Neural progenitor cell (in vitro differentiated cells): ENCODE results near the gene EPHA10. TPM values are rescaled to one million over a fixed set of nuclear protein-coding genes. Genes with fewer than 3 reads are reported as not detected.
"Not testable (repeated sequence)": the region's sequence is repeated elsewhere in the genome, so short reads cannot be mapped to it uniquely, and the experiment has no call there.

Source experiments
- DNase-seq: peaks from one replicate; pipeline ENCODE4 v3.0.0-alpha.2; 2016; ENCODE audit warnings: low spot score
- H2AFZ ChIP-seq: fragments of 200-600 bp; sonication (generic); replicated peaks from 2 replicates; pipeline ENCODE4 v1.6.1; 2016; ENCODE audit warnings: antibody characterized with exemption
- H3F3A ChIP-seq: fragments of 200-600 bp; sonication (generic); 2 replicates; pipeline ENCODE4 v1.6.1; 2016; ENCODE audit warnings: antibody characterized with exemption, low read depth
- H3K27ac ChIP-seq: fragments of 200-600 bp; sonication (generic); 2 replicates; pipeline ENCODE4 v1.5.1; 2016; ENCODE audit warnings: mild to moderate bottlenecking
- H3K27me3 ChIP-seq: fragments of 200-600 bp; sonication (generic); 2 replicates; pipeline ENCODE4 v1.6.1; 2016; ENCODE audit warnings: mild to moderate bottlenecking, moderate library complexity
- H3K36me3 ChIP-seq: fragments of 200-600 bp; sonication (generic); 2 replicates; pipeline ENCODE4 v1.5.1; 2016
- H3K4me1 ChIP-seq: fragments of 200-600 bp; sonication (generic); 2 replicates; pipeline ENCODE4 v1.6.1; 2016; ENCODE audit warnings: mixed run types
- H3K4me2 ChIP-seq: fragments of 200-600 bp; sonication (generic); 2 replicates; pipeline ENCODE4 v1.6.1; 2016
- H3K4me3 ChIP-seq: fragments of 200-600 bp; sonication (generic); 2 replicates; pipeline ENCODE4 v1.5.1; 2016
- H3K79me2 ChIP-seq: fragments of 200-600 bp; sonication (generic); 2 replicates; pipeline ENCODE4 v1.6.1; 2016; ENCODE audit warnings: low read depth
- H3K9ac ChIP-seq: fragments of 200-600 bp; sonication (generic); 2 replicates; pipeline ENCODE4 v1.6.1; 2016
- H3K9me3 ChIP-seq: fragments of 200-600 bp; sonication (generic); 2 replicates; pipeline ENCODE4 v1.5.1; 2016; ENCODE audit warnings: low read depth
- H4K20me1 ChIP-seq: fragments of 200-600 bp; sonication (generic); 2 replicates; pipeline ENCODE4 v1.6.1; 2016; ENCODE audit warnings: low read depth
- H3K27ac Mint-ChIP-seq: 3 replicates; pipeline ENCODE4 v1.8.0; 2021; ENCODE audit warnings: mixed read lengths
- H3K27me3 Mint-ChIP-seq: 2 replicates; pipeline ENCODE4 v1.8.0; 2022; ENCODE audit warnings: low read depth, mild to moderate bottlenecking, inconsistent platforms, moderate library complexity, mixed read lengths; ENCODE audit not compliant: insufficient read depth
- H3K36me3 Mint-ChIP-seq: 3 replicates; pipeline ENCODE4 v1.8.0; 2021; ENCODE audit warnings: mixed read lengths
- H3K4me1 Mint-ChIP-seq: 3 replicates; pipeline ENCODE4 v1.8.0; 2021; ENCODE audit warnings: mixed read lengths
- H3K4me3 Mint-ChIP-seq: 3 replicates; pipeline ENCODE4 v1.8.0; 2021; ENCODE audit warnings: mild to moderate bottlenecking, moderate library complexity, mixed read lengths
- H3K9me3 Mint-ChIP-seq: 3 replicates; pipeline ENCODE4 v1.8.0; 2020; ENCODE audit warnings: mixed read lengths
- CTCF ChIP-seq: fragments of 200-600 bp; sonication (generic); IDR thresholded peaks from 2 replicates; pipeline ENCODE4 v1.5.1; 2017; ENCODE audit warnings: antibody characterized with exemption, mild to moderate bottlenecking
- EZH2 ChIP-seq: fragments of 200-600 bp; sonication (generic); IDR thresholded peaks from 2 replicates; pipeline ENCODE4 v1.6.1; 2017; ENCODE audit warnings: antibody characterized with exemption, mild to moderate bottlenecking, moderate library complexity
- EZH2phosphoT487 ChIP-seq: fragments of 200-600 bp; sonication (generic); IDR thresholded peaks from 2 replicates; pipeline ENCODE4 v1.6.1; 2017; ENCODE audit warnings: antibody characterized with exemption
- total RNA-seq: library from RNA; depleted of rRNA; stranded (reverse); fragments of >200 nt; gene quantifications from 2 replicates; pipeline ENCODE4 v1.2.3, GENCODE V29; 2015; ENCODE audit warnings: low replicate concordance

The EPHA10 gene
- total RNA-seq, 1 donor from 2014 or later = not detected

DNA sequence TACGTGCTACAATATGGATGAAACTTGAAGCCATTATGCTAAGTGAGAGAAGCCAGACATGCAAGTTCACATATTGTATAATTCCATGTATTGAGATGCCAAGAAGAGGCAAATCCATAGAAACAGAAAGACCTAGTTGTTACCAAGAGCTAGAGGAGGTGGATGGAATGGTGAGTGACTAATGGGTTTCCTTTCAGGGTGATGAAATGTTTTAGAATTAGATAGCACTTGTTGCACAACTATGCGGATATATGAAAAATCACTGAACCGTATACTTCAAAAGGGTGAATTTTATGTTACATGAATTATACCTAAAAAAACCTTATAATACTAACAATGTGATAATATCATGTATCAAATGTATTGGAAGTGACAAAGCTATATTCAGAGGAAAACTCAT lies 18.1 kb downstream of the EPHA10 start:
- Mint-ChIP-seq H3K27ac (no peak overlapping the region), H3K4me1 (peaks cover under 1% of the 10 kb centered on the region), H3K4me3 (no peak overlapping the region), H3K9me3 (peaks cover 3% of the 10 kb centered on the region), H3K36me3 (peaks cover under 1% of the 10 kb centered on the region), H3K27me3 (peaks cover 38% of the 10 kb centered on the region)
- H3F3A ChIP-seq = no peaks in the 10 kb centered on the region
- no peak overlapping the region for H2AFZ ChIP-seq
- TF ChIP-seq EZH2phosphoT487 = no peak
- TF ChIP-seq EZH2 = no peak
- no peaks in the 10 kb centered on the region for H3K9me3 ChIP-seq
- no peaks in the 10 kb centered on the region for H4K20me1 ChIP-seq
- H3K4me1 ChIP-seq = peaks cover 3% of the 10 kb centered on the region
- H3K27ac ChIP-seq = no peak overlapping the region
- no peak for DNase-seq
- H3K4me2 ChIP-seq = no peak overlapping the region
- H3K79me2 ChIP-seq = no peaks in the 10 kb centered on the region
- peaks cover 96% of the 10 kb centered on the region for H3K27me3 ChIP-seq
- H3K4me3 ChIP-seq = no peak overlapping the region
- H3K36me3 ChIP-seq = no peaks in the 10 kb centered on the region
- H3K9ac ChIP-seq = no peak overlapping the region

DNA sequence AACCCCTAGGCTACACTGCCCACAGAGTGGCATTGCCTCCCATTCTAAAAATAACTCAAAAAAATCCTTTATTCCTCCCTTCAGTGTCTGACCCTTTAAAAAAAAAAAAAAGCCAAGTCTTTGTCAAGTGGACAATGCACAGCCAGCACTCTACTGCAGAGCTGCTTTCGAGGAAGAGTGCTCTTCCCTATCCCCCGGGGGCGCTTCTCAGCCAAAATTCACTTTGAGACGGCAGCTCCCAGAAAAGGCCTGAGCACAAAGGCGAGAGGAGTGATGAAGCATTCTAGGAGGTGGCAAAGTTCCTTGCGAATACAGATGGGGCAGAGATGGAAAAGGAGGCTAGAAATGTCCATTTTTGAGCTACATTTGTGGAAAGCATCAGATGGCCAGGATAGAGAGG lies 23.3 kb downstream of the EPHA10 start:
- Histone ChIP-seq H3K4me2 (peak overlapping the region; percentile 26), H3K4me1 (peaks cover 7% of the 10 kb centered on the region), H3K9ac (no peak overlapping the region), H2AFZ (peak overlapping the region; percentile 71), H3K79me2 (no peaks in the 10 kb centered on the region), H3K27me3 (peaks cover 77% of the 10 kb centered on the region), H3F3A (no peaks in the 10 kb centered on the region), H3K9me3 (no peaks in the 10 kb centered on the region), H3K4me3 (no peak overlapping the region), H3K36me3 (no peaks in the 10 kb centered on the region), H3K27ac (no peak overlapping the region), H4K20me1 (no peaks in the 10 kb centered on the region)
- Mint-ChIP-seq H3K9me3 (peaks cover 1% of the 10 kb centered on the region), H3K27ac (no peak overlapping the region), H3K36me3 (no peaks in the 10 kb centered on the region), H3K4me1 (no peaks in the 10 kb centered on the region), H3K4me3 (no peak overlapping the region), H3K27me3 (peaks cover 25% of the 10 kb centered on the region)
- DNase-seq = peak; percentile 50
- no peak for TF ChIP-seq EZH2phosphoT487
- no peak for TF ChIP-seq EZH2
- TF ChIP-seq CTCF = no peak

GRCh38 chr1:37741130-37741529 lies 23.8 kb downstream of the EPHA10 start:
- H3F3A ChIP-seq = no peaks in the 10 kb centered on the region
- peaks cover 77% of the 10 kb centered on the region for H3K27me3 ChIP-seq
- no peak for TF ChIP-seq EZH2
- TF ChIP-seq EZH2phosphoT487 = no peak
- no peak overlapping the region for H3K9ac ChIP-seq
- H3K4me1 Mint-ChIP-seq = no peaks in the 10 kb centered on the region
- no peaks in the 10 kb centered on the region for H3K9me3 ChIP-seq
- no peaks in the 10 kb centered on the region for H3K36me3 Mint-ChIP-seq
- no peak overlapping the region for H3K27ac Mint-ChIP-seq
- H3K4me1 ChIP-seq = peaks cover 7% of the 10 kb centered on the region
- H3K4me3 ChIP-seq = no peak overlapping the region
- no peak for DNase-seq
- H3K36me3 ChIP-seq = no peaks in the 10 kb centered on the region
- H3K27me3 Mint-ChIP-seq = peaks cover 25% of the 10 kb centered on the region
- no peak overlapping the region for H3K4me3 Mint-ChIP-seq
- no peaks in the 10 kb centered on the region for H3K9me3 Mint-ChIP-seq
- H3K4me2 ChIP-seq = no peak overlapping the region
- no peaks in the 10 kb centered on the region for H3K79me2 ChIP-seq
- no peak overlapping the region for H2AFZ ChIP-seq
- H3K27ac ChIP-seq = no peak overlapping the region
- H4K20me1 ChIP-seq = no peaks in the 10 kb centered on the region

DNA sequence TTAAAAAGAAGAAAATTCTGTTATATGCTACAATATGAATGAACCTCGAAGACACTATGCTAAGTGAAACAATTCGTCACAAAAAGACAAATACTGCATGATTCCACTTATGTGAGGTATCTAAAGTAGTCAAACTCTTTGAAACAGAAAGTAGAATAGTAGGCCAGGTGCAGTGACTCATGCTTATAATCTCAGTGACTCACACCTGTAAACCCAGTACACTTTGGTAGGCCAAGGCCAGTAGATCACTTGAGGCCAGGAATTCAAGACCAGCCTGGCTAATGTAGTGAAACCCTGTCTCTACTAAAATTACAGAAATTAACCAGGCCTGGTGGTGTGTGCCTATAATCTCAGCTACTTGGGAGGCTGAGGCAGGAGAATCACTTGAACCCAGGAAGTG lies 25.7 kb downstream of the EPHA10 start:
- TF ChIP-seq EZH2 (no peak), CTCF (no peak), EZH2phosphoT487 (no peak)

GRCh38 chr1:37738619-37739018 lies 26.3 kb downstream of the EPHA10 start:
- H3K4me1 Mint-ChIP-seq, H3K4me1 ChIP-seq, H3K27ac Mint-ChIP-seq, H4K20me1 ChIP-seq, H3K9me3 Mint-ChIP-seq, H3K4me2 ChIP-seq, H2AFZ ChIP-seq, H3K36me3 ChIP-seq, H3K9me3 ChIP-seq, H3K4me3 ChIP-seq, H3K27ac ChIP-seq, DNase-seq, H3K79me2 ChIP-seq, H3K9ac ChIP-seq, H3K36me3 Mint-ChIP-seq, H3F3A ChIP-seq, H3K4me3 Mint-ChIP-seq: not testable (repeated sequence)
- peaks cover 78% of the 10 kb centered on the region for H3K27me3 ChIP-seq
- peaks cover 36% of the 10 kb centered on the region for H3K27me3 Mint-ChIP-seq

More for the DNA sequence above, 25.7 kb downstream of the EPHA10 start:
- Histone ChIP-seq H3K9me3 (no peaks in the 10 kb centered on the region), H3K27ac (no peak overlapping the region), H3F3A (no peaks in the 10 kb centered on the region), H3K36me3 (no peaks in the 10 kb centered on the region), H2AFZ (no peak overlapping the region), H3K79me2 (no peaks in the 10 kb centered on the region), H3K4me3 (no peak overlapping the region), H3K4me1 (peaks cover 7% of the 10 kb centered on the region), H4K20me1 (no peaks in the 10 kb centered on the region), H3K4me2 (no peak overlapping the region), H3K27me3 (peaks cover 78% of the 10 kb centered on the region), H3K9ac (no peak overlapping the region)
- Mint-ChIP-seq H3K36me3 (no peaks in the 10 kb centered on the region), H3K27ac (no peak overlapping the region), H3K4me3 (no peak overlapping the region), H3K9me3 (peaks cover 2% of the 10 kb centered on the region), H3K4me1 (no peaks in the 10 kb centered on the region), H3K27me3 (peaks cover 39% of the 10 kb centered on the region)
- no peak for DNase-seq

GRCh38 chr1:37737975-37738374 lies 26.9 kb downstream of the EPHA10 start:
- H3K27ac ChIP-seq, H4K20me1 ChIP-seq, H3K36me3 ChIP-seq, H3K9me3 Mint-ChIP-seq, H3K79me2 ChIP-seq, H3K27ac Mint-ChIP-seq, DNase-seq, H3F3A ChIP-seq, H3K9me3 ChIP-seq, H3K4me2 ChIP-seq, H3K4me3 Mint-ChIP-seq, H2AFZ ChIP-seq, H3K4me1 Mint-ChIP-seq, H3K4me1 ChIP-seq, H3K4me3 ChIP-seq, H3K9ac ChIP-seq, H3K36me3 Mint-ChIP-seq: not testable (repeated sequence)
- H3K27me3 ChIP-seq = peaks cover 78% of the 10 kb centered on the region
- peaks cover 40% of the 10 kb centered on the region for H3K27me3 Mint-ChIP-seq
